Smooth muscle cell (in vitro differentiated cells): ENCODE measurements around the gene STAB2. TPM values are rescaled to one million over a fixed set of nuclear protein-coding genes. Genes with fewer than 3 reads are reported as not detected.

Experiments used
- DNase-seq: peaks from one replicate; lab custom pipeline; 2025; ENCODE audit not compliant: unreplicated experiment; lab: John Stamatoyannopoulos, UW
- H2AFZ ChIP-seq: fragments of 200-600 bp; sonication (generic); 2 replicates; pipeline ENCODE4 v1.6.0; 2016; ENCODE audit warnings: antibody characterized with exemption, low read depth, mild to moderate bottlenecking
- H3F3A ChIP-seq: fragments of 200-600 bp; sonication (generic); 2 replicates; pipeline ENCODE4 v1.6.0; 2017; ENCODE audit warnings: antibody characterized with exemption, low read depth
- H3K27ac ChIP-seq: fragments of 200-600 bp; sonication (generic); 2 replicates; pipeline ENCODE4 v1.5.1; 2016; ENCODE audit warnings: low read depth, mild to moderate bottlenecking
- H3K27me3 ChIP-seq: fragments of 200-600 bp; sonication (generic); 2 replicates; pipeline ENCODE4 v1.6.1; 2016; ENCODE audit warnings: low read depth, mild to moderate bottlenecking
- H3K36me3 ChIP-seq: fragments of 200-600 bp; sonication (generic); 2 replicates; pipeline ENCODE4 v1.5.1; 2016; ENCODE audit warnings: low read depth
- H3K4me1 ChIP-seq: fragments of 200-600 bp; sonication (generic); 2 replicates; pipeline ENCODE4 v1.5.1; 2016; ENCODE audit warnings: low read depth
- H3K4me2 ChIP-seq: fragments of 200-600 bp; sonication (generic); 2 replicates; pipeline ENCODE4 v1.6.0; 2016; ENCODE audit warnings: mild to moderate bottlenecking
- H3K4me3 ChIP-seq: fragments of 200-600 bp; sonication (generic); 2 replicates; pipeline ENCODE4 v1.5.1; 2016; ENCODE audit warnings: mild to moderate bottlenecking
- H3K79me2 ChIP-seq: fragments of 200-600 bp; sonication (generic); 2 replicates; pipeline ENCODE4 v1.6.0; 2016; ENCODE audit warnings: low read depth, mild to moderate bottlenecking
- H3K9ac ChIP-seq: fragments of 200-600 bp; sonication (generic); 2 replicates; pipeline ENCODE4 v1.6.0; 2016; ENCODE audit warnings: low read depth
- H3K9me3 ChIP-seq: fragments of 200-600 bp; sonication (generic); replicated peaks from 2 replicates; pipeline ENCODE4 v1.5.1; 2016; ENCODE audit warnings: low read depth
- H4K20me1 ChIP-seq: fragments of 200-600 bp; sonication (generic); 2 replicates; pipeline ENCODE4 v1.6.0; 2016; ENCODE audit warnings: low read depth
- CTCF ChIP-seq: fragments of 200-600 bp; sonication (generic); IDR thresholded peaks from 2 replicates; pipeline ENCODE4 v1.5.1; 2017; ENCODE audit warnings: borderline replicate concordance, mild to moderate bottlenecking, antibody characterized with exemption; ENCODE audit not compliant: insufficient read depth, poor library complexity, severe bottlenecking
- WGBS: methylation state at CpG from one replicate; pipeline ENCODE4 v1.1.7; 2016; ENCODE audit warnings: low lambda C conversion rate; 5-methylcytosine and 5-hydroxymethylcytosine counted together
- polyA plus RNA-seq: library from polyadenylated mRNA; unstranded; fragments of >200 nt; fragmentation: Nextera tagmentation; extraction: Ambion mirVana; gene quantifications from 2 replicates; pipeline ENCODE4 v1.2.1, GENCODE V29; 2016
- total RNA-seq: library from RNA; depleted of rRNA; stranded (reverse); fragments of >200 nt; gene quantifications from 2 replicates; pipeline ENCODE4 v1.2.3, GENCODE V29; 2014

The STAB2 gene
- total and polyA plus RNA-seq, 2 experiments from 2014 or later, result not detected

GRCh38 chr12:103691063-103691462, 104.0 kb downstream of the STAB2 start:
- H3K4me1 ChIP-seq, result no peaks in the 10 kb centered on the region
- H3K9me3 ChIP-seq, result no peaks in the 10 kb centered on the region
- H3K36me3 ChIP-seq, result no peaks in the 10 kb centered on the region
- H3F3A ChIP-seq, result no peaks in the 10 kb centered on the region
- peaks cover 4% of the 10 kb centered on the region for H3K27me3 ChIP-seq
- DNase-seq, result no peak
- no peak overlapping the region for H3K4me3 ChIP-seq
- no peak for TF ChIP-seq CTCF
- no peak overlapping the region for H3K4me2 ChIP-seq
- H4K20me1 ChIP-seq, result no peaks in the 10 kb centered on the region
- H3K9ac ChIP-seq, result no peak overlapping the region
- no peak overlapping the region for H2AFZ ChIP-seq
- no peak overlapping the region for H3K27ac ChIP-seq
- 55% methylated on average over 3 of the region's 3 CpGs for WGBS
- no peaks in the 10 kb centered on the region for H3K79me2 ChIP-seq

GRCh38 chr12:103696101-103696500, 109.0 kb downstream of the STAB2 start:
- no peak overlapping the region for H2AFZ ChIP-seq
- 88% methylated on average over 5 of the region's 5 CpGs for WGBS
- H3K4me2 ChIP-seq, result no peak overlapping the region
- no peak for DNase-seq
- H3K27me3 ChIP-seq, result peaks cover 19% of the 10 kb centered on the region
- no peaks in the 10 kb centered on the region for H3K4me1 ChIP-seq
- H3K9ac ChIP-seq, result no peak overlapping the region
- TF ChIP-seq CTCF, result no peak
- no peaks in the 10 kb centered on the region for H4K20me1 ChIP-seq
- no peak overlapping the region for H3K27ac ChIP-seq
- no peak overlapping the region for H3K4me3 ChIP-seq
- H3K36me3 ChIP-seq, result no peaks in the 10 kb centered on the region
- no peaks in the 10 kb centered on the region for H3K79me2 ChIP-seq
- H3K9me3 ChIP-seq, result no peaks in the 10 kb centered on the region
- H3F3A ChIP-seq, result no peaks in the 10 kb centered on the region

- no peak overlapping the region for H3K4me2 ChIP-seq
- WGBS, result 80% methylated on average over 9 of the region's 9 CpGs
Observed at GRCh38 chr12:103697971-103698751, 111.1 kb downstream of the STAB2 start.

More at GRCh38 chr12:103697971-103698751, 111.1 kb downstream of the STAB2 start:
- no peak for DNase-seq
- no peaks in the 10 kb centered on the region for H3K79me2 ChIP-seq
- no peak overlapping the region for H3K9ac ChIP-seq
- no peaks in the 10 kb centered on the region for H4K20me1 ChIP-seq
- H3K4me3 ChIP-seq, result no peak overlapping the region
- no peaks in the 10 kb centered on the region for H3K4me1 ChIP-seq
- no peak overlapping the region for H2AFZ ChIP-seq
- no peak overlapping the region for H3K27ac ChIP-seq
- H3F3A ChIP-seq, result no peaks in the 10 kb centered on the region
- TF ChIP-seq CTCF, result no peak
- no peaks in the 10 kb centered on the region for H3K9me3 ChIP-seq
- peaks cover 19% of the 10 kb centered on the region for H3K27me3 ChIP-seq
- no peaks in the 10 kb centered on the region for H3K36me3 ChIP-seq
